HCEC 1CT (cell line): ENCODE measurements around the gene COL25A1.
A peak's percentile ranks its signal among the peaks of the same experiment; 100 is the strongest.
"Not testable (repeated sequence)": the region's sequence is repeated elsewhere in the genome, so short reads cannot be mapped to it uniquely, and the experiment has no call there.

ENCODE experiments used
- DNase-seq: peaks from one replicate; pipeline ENCODE4 v3.0.0-alpha.2; 2017

The COL25A1 gene

GRCh38 chr4:109009909-109010308, 292.5 kb downstream of the COL25A1 start:
- DNase-seq: peak; percentile 65

- DNase-seq: no peak
Measured at GRCh38 chr4:109007976-109008375, 294.5 kb downstream of the COL25A1 start.

- peak; percentile 59 for DNase-seq
Measured at GRCh38 chr4:109005523-109005922, 296.9 kb downstream of the COL25A1 start.

GRCh38 chr4:109004418-109004817, 298.0 kb downstream of the COL25A1 start:
- no peak for DNase-seq

GRCh38 chr4:109003964-109004363, 298.5 kb downstream of the COL25A1 start:
- DNase-seq: no peak

- peak; percentile 67 for DNase-seq
Measured at GRCh38 chr4:108991551-108992328, 310.7 kb downstream of the COL25A1 start.

GRCh38 chr4:108988464-108989195, 313.8 kb downstream of the COL25A1 start:
- peak; percentile 24 for DNase-seq

- not testable (repeated sequence) for DNase-seq
Measured at GRCh38 chr4:108984495-108984894, 318.0 kb downstream of the COL25A1 start.

GRCh38 chr4:108982402-108983185, 319.9 kb downstream of the COL25A1 start:
- DNase-seq: no peak

GRCh38 chr4:108980455-108981239, 321.8 kb downstream of the COL25A1 start:
- DNase-seq: no peak

GRCh38 chr4:108979759-108980158, 322.7 kb downstream of the COL25A1 start:
- DNase-seq: no peak

GRCh38 chr4:108978066-108978465, 324.4 kb downstream of the COL25A1 start:
- DNase-seq: no peak

GRCh38 chr4:108972613-108973283, 329.7 kb downstream of the COL25A1 start:
- DNase-seq: no peak

- no peak for DNase-seq
Measured at GRCh38 chr4:108971473-108971872, 331.0 kb downstream of the COL25A1 start.

- no peak for DNase-seq
Measured at GRCh38 chr4:108965472-108966076, 336.9 kb downstream of the COL25A1 start.

GRCh38 chr4:108965016-108965415, 337.4 kb downstream of the COL25A1 start:
- DNase-seq: no peak

GRCh38 chr4:108963910-108964309, 338.5 kb downstream of the COL25A1 start:
- no peak for DNase-seq

GRCh38 chr4:108959491-108959890, 343.0 kb downstream of the COL25A1 start:
- DNase-seq: peak; percentile 11

GRCh38 chr4:108954880-108955279, 347.6 kb downstream of the COL25A1 start:
- no peak for DNase-seq

GRCh38 chr4:108953941-108954340, 348.5 kb downstream of the COL25A1 start:
- DNase-seq: no peak

GRCh38 chr4:108950158-108950915, 352.1 kb downstream of the COL25A1 start:
- no peak for DNase-seq
